Stomach (tissue), 4 donors: ENCODE data around the gene KIRREL1.

Source experiments
- EP300 ChIP-seq: sonication (generic); formaldehyde crosslinking; IDR thresholded peaks from one replicate; pipeline ENCODE4 v1.6.1; 2017; ENCODE audit warnings: antibody characterized with exemption
- POLR2A ChIP-seq, 4 donors: fragments of 450-650 bp; IDR thresholded peaks; one replicate each; pipeline ENCODE4 v1.6.1; 2016; ENCODE audit warnings: antibody characterized with exemption in 4 of 4, control low read depth in 2 of 4, mild to moderate bottlenecking in 1 of 4, moderate library complexity in 1 of 4
- TF ChIP-seq, protein P1 (sequence below), 7 experiments: fragments of 450-650 bp in 4 of 7; fragments of 200-600 bp in 3 of 7; sonication (generic) in 3 of 7; IDR thresholded peaks; one replicate each; pipeline ENCODE4 v1.5.1; 2016 to 2019; ENCODE audit warnings: antibody characterized with exemption in 7 of 7, control low read depth in 2 of 7, mild to moderate bottlenecking in 1 of 7

DNA sequence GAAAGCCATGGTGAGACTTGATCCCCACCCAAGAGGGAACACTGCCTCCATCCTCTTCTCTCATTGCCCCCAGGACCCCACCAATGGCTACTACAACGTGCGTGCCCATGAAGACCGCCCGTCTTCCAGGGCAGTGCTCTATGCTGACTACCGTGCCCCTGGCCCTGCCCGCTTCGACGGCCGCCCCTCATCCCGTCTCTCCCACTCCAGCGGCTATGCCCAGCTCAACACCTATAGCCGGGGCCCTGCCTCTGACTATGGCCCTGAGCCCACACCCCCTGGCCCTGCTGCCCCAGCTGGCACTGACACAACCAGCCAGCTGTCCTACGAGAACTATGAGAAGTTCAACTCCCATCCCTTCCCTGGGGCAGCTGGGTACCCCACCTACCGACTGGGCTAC is 101.1 kb downstream of the KIRREL1 start:
- no peak for TF ChIP-seq POLR2A (IDR thresholded peaks at IDR 0.05)
- TF ChIP-seq, protein P1, sequence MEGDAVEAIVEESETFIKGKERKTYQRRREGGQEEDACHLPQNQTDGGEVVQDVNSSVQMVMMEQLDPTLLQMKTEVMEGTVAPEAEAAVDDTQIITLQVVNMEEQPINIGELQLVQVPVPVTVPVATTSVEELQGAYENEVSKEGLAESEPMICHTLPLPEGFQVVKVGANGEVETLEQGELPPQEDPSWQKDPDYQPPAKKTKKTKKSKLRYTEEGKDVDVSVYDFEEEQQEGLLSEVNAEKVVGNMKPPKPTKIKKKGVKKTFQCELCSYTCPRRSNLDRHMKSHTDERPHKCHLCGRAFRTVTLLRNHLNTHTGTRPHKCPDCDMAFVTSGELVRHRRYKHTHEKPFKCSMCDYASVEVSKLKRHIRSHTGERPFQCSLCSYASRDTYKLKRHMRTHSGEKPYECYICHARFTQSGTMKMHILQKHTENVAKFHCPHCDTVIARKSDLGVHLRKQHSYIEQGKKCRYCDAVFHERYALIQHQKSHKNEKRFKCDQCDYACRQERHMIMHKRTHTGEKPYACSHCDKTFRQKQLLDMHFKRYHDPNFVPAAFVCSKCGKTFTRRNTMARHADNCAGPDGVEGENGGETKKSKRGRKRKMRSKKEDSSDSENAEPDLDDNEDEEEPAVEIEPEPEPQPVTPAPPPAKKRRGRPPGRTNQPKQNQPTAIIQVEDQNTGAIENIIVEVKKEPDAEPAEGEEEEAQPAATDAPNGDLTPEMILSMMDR (IDR thresholded peaks at IDR 0.05), result no peak
- TF ChIP-seq EP300, result no peak
